ENCODE measurements around the gene FUS. TPM values are rescaled to one million over a fixed set of nuclear protein-coding genes. Genes with fewer than 3 reads are reported as not detected.

FUS gene
- total and polyA plus RNA-seq, 9 of the 15 experiments (the other 6 are each of a cell fraction or from before 2014, with no cell fraction given), result 43.9 to 575 (median 87.2) TPM

DNA sequence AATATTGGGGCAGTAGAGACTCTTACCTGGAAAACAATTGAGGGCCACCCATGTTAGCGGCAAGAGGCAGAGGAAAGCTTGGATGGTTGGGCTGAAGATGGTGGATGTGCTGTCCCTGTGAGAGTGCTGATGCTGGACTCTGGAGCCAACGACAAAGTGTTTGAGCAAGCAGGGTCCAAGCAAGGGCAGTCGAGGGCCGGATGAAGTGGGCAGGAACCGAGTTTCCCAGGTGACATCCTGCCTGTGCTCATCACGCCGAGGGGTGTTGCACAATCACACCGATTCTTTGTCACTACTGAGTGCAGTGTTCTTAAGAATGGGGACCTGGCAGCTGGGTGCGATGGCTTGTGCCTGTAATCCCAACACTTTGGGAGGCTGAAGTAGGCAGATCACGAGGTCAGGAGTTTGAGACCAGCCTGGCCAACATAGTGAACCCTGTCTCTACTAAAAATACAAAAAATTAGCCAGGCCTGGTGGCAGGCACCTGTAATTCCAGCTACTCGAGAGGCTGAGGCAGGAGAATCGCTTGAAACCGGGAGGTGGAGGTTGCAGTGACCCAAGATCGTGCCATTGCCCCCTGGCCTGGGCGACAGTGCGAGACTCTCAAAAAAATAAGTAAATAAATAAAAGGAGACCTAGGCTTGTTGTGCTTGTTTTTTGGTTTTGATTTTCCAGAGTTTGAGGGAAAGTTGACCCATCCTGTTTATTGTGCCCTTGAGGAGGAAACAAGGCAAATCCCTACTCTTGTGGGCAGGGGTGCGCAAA, 16.6 kb downstream of the FUS start (continued):
- TF ChIP-seq BRD9 (IDR thresholded peaks at IDR 0.05; ENCODE audit: low read depth, partially characterized antibody) (no peak), SRF (CRISPR knock-in tag; IDR thresholded peaks at IDR 0.05) (no peak), POLR2B (IDR thresholded peaks at IDR 0.05; ENCODE audit: low read depth, partially characterized antibody) (peak; percentile 65), ZNF212 (CRISPR knock-in tag; IDR thresholded peaks at IDR 0.05) (no peak), FOXJ3 (CRISPR knock-in tag; IDR thresholded peaks at IDR 0.05) (no peak), SUPT5H (IDR thresholded peaks at IDR 0.05) (peak; percentile 72), ERF (CRISPR knock-in tag; IDR thresholded peaks at IDR 0.05) (no peak), ZFX (CRISPR knock-in tag; IDR thresholded peaks at IDR 0.05) (no peak), CAMTA2 (CRISPR knock-in tag; conservative IDR thresholded peaks at IDR 0.05) (no peak), KAT8 (IDR thresholded peaks at IDR 0.05; ENCODE audit: low read depth) (no peak), POLR2G (IDR thresholded peaks at IDR 0.05; ENCODE audit: low read depth, low read length) (peak; percentile 60)
- TF ChIP-seq, protein P1, sequence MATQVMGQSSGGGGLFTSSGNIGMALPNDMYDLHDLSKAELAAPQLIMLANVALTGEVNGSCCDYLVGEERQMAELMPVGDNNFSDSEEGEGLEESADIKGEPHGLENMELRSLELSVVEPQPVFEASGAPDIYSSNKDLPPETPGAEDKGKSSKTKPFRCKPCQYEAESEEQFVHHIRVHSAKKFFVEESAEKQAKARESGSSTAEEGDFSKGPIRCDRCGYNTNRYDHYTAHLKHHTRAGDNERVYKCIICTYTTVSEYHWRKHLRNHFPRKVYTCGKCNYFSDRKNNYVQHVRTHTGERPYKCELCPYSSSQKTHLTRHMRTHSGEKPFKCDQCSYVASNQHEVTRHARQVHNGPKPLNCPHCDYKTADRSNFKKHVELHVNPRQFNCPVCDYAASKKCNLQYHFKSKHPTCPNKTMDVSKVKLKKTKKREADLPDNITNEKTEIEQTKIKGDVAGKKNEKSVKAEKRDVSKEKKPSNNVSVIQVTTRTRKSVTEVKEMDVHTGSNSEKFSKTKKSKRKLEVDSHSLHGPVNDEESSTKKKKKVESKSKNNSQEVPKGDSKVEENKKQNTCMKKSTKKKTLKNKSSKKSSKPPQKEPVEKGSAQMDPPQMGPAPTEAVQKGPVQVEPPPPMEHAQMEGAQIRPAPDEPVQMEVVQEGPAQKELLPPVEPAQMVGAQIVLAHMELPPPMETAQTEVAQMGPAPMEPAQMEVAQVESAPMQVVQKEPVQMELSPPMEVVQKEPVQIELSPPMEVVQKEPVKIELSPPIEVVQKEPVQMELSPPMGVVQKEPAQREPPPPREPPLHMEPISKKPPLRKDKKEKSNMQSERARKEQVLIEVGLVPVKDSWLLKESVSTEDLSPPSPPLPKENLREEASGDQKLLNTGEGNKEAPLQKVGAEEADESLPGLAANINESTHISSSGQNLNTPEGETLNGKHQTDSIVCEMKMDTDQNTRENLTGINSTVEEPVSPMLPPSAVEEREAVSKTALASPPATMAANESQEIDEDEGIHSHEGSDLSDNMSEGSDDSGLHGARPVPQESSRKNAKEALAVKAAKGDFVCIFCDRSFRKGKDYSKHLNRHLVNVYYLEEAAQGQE (IDR thresholded peaks at IDR 0.05; ENCODE audit: borderline replicate concordance), result peak; percentile 34
- TF ChIP-seq, protein P1 (CRISPR knock-in tag; IDR thresholded peaks at IDR 0.05; ENCODE audit: low read depth), result no peak
- TF ChIP-seq, protein P2, sequence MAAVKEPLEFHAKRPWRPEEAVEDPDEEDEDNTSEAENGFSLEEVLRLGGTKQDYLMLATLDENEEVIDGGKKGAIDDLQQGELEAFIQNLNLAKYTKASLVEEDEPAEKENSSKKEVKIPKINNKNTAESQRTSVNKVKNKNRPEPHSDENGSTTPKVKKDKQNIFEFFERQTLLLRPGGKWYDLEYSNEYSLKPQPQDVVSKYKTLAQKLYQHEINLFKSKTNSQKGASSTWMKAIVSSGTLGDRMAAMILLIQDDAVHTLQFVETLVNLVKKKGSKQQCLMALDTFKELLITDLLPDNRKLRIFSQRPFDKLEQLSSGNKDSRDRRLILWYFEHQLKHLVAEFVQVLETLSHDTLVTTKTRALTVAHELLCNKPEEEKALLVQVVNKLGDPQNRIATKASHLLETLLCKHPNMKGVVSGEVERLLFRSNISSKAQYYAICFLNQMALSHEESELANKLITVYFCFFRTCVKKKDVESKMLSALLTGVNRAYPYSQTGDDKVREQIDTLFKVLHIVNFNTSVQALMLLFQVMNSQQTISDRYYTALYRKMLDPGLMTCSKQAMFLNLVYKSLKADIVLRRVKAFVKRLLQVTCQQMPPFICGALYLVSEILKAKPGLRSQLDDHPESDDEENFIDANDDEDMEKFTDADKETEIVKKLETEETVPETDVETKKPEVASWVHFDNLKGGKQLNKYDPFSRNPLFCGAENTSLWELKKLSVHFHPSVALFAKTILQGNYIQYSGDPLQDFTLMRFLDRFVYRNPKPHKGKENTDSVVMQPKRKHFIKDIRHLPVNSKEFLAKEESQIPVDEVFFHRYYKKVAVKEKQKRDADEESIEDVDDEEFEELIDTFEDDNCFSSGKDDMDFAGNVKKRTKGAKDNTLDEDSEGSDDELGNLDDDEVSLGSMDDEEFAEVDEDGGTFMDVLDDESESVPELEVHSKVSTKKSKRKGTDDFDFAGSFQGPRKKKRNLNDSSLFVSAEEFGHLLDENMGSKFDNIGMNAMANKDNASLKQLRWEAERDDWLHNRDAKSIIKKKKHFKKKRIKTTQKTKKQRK (IDR thresholded peaks at IDR 0.05; ENCODE audit: borderline replicate concordance, low read depth, low read length), result no peak
- TF ChIP-seq, protein P3, sequence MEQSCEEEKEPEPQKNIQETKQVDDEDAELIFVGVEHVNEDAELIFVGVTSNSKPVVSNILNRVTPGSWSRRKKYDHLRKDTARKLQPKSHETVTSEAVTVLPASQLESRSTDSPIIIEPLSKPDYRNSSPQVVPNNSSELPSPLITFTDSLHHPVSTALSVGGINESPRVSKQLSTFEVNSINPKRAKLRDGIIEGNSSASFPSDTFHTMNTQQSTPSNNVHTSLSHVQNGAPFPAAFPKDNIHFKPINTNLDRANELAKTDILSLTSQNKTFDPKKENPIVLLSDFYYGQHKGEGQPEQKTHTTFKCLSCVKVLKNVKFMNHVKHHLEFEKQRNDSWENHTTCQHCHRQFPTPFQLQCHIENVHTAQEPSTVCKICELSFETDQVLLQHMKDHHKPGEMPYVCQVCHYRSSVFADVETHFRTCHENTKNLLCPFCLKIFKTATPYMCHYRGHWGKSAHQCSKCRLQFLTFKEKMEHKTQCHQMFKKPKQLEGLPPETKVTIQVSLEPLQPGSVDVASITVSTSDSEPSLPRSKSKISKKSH (CRISPR knock-in tag; IDR thresholded peaks at IDR 0.05), result no peak
